GM10266 (cell line): ENCODE measurements around the gene DCAF7.

Source experiments
- DNase-seq: peaks from one replicate; pipeline ENCODE4 v3.0.0; 2012; ENCODE audit errors: extremely low spot score
- TF ChIP-seq, protein P1 (sequence below): IDR thresholded peaks from 2 replicates; pipeline ENCODE4 v1.5.1; 2012; ENCODE audit warnings: mild to moderate bottlenecking, low read depth; ENCODE audit not compliant: control insufficient read depth, insufficient read depth; ENCODE audit errors: missing control alignments

The DCAF7 gene

DNA sequence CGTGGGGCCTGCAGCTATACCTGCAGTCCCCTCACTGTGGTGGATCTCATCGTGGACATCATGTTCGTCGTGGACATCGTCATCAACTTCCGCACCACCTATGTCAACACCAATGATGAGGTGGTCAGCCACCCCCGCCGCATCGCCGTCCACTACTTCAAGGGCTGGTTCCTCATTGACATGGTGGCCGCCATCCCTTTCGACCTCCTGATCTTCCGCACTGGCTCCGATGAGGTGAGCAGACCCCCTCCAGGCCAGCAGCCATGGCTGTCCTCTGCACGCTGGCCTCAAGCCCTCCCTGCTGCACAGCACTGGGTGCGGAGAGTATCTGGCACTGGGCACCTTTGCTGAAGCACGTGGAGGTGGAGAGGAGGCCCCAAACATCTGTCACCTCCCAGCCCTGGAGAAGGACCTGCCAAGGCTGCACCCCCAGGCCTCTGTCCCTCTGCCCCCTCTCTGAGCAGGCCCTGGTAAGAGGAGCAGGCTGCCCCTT lies 16.2 kb upstream of the DCAF7 start:
- DNase-seq: no peak
- TF ChIP-seq, protein P1, sequence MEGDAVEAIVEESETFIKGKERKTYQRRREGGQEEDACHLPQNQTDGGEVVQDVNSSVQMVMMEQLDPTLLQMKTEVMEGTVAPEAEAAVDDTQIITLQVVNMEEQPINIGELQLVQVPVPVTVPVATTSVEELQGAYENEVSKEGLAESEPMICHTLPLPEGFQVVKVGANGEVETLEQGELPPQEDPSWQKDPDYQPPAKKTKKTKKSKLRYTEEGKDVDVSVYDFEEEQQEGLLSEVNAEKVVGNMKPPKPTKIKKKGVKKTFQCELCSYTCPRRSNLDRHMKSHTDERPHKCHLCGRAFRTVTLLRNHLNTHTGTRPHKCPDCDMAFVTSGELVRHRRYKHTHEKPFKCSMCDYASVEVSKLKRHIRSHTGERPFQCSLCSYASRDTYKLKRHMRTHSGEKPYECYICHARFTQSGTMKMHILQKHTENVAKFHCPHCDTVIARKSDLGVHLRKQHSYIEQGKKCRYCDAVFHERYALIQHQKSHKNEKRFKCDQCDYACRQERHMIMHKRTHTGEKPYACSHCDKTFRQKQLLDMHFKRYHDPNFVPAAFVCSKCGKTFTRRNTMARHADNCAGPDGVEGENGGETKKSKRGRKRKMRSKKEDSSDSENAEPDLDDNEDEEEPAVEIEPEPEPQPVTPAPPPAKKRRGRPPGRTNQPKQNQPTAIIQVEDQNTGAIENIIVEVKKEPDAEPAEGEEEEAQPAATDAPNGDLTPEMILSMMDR: no peak

- TF ChIP-seq, protein P1: no peak
- no peak for DNase-seq
Observed at GRCh38 chr17:63534816-63535455, 15.3 kb upstream of the DCAF7 start.

DNA sequence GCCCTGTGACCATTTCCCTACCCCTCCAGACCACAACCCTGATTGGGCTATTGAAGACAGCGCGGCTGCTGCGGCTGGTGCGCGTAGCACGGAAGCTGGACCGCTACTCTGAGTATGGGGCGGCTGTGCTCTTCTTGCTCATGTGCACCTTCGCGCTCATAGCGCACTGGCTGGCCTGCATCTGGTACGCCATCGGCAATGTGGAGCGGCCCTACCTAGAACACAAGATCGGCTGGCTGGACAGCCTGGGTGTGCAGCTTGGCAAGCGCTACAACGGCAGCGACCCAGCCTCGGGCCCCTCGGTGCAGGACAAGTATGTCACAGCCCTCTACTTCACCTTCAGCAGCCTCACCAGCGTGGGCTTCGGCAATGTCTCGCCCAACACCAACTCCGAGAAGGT lies 14.6 kb upstream of the DCAF7 start:
- TF ChIP-seq, protein P1: no peak

GRCh38 chr17:63537001-63537400 lies 13.3 kb upstream of the DCAF7 start:
- TF ChIP-seq, protein P1: no peak
- DNase-seq: no peak

More for the DNA sequence above, 14.6 kb upstream of the DCAF7 start:
- DNase-seq: no peak

DNA sequence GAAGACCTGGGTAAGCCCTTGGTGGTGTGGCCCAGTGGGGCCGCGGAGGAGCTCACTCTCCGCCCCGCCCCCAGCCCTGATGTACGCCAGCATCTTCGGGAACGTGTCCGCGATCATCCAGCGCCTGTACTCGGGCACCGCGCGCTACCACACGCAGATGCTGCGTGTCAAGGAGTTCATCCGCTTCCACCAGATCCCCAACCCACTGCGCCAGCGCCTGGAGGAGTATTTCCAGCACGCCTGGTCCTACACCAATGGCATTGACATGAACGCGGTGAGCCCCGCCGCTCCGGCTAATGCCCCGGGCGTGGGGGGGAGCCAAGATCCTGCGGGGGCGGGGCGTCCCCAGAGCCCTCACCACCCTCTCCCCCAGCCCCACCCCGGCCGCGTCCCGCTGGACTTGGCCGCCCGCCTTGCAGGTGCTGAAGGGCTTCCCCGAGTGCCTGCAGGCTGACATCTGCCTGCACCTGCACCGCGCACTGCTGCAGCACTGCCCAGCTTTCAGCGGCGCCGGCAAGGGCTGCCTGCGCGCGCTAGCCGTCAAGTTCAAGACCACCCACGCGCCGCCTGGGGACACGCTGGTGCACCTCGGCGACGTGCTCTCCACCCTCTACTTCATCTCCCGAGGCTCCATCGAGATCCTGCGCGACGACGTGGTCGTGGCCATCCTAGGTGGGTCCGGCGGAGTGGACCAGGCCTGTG lies 12.1 kb upstream of the DCAF7 start:
- DNase-seq: no peak
- TF ChIP-seq, protein P1: no peak

DNA sequence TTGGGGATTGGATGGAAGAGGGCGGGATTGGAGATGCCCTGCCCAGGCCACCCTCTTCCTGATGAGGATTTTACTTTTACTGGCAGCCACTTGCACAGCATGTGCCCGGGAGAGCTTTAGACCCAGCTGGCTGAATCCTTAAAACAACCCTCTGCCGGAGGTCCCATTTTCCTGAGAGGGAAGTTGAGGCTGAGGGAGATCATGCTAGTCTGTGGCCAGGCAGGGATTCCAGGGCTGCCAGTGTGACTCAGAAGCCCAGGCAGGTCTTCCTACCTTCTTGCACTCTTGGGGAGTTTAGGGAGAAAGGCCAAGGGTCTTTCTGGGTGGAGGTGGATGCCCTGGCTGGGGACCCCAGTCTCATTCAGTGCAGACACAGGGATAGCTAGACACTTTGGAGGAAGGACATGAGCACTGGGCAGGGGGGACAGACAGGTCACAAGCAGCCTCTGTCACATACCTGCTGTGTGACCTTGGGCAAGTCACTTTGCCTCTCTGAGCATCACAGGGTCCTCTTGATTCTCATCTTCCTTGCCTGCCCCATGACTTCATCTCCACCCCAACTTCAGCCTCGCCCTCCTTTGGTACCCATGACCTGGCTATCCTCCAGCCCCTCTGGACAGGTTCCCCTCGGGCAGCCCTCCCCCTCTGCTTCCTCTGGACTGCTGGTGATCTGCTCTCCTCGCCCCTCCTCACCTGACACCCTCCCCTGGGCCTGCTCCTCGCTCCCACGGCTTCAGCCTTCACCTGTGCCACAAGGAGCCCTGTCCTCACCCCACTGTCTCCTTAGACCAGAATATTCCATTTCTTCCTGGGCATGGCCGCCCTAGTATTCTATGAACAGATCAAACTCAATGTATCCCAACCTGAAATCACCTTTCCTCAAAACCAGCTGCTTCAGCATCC lies 11.3 kb upstream of the DCAF7 start:
- TF ChIP-seq, protein P1: no peak

More for the DNA sequence above, 11.3 kb upstream of the DCAF7 start:
- no peak for DNase-seq
